ENCODE data around the gene SLC34A3. TPM values are rescaled to one million over a fixed set of nuclear protein-coding genes. Genes with fewer than 3 reads are reported as not detected.

The SLC34A3 gene
- total RNA-seq, 4 donors from 2014 or later = 0.33 TPM; not detected in 3

GRCh38 chr9:137263506-137263905, 32.8 kb downstream of the SLC34A3 start:
- H3K4me1 ChIP-seq = no peaks in the 10 kb centered on the region
- TF ChIP-seq, protein P1, sequence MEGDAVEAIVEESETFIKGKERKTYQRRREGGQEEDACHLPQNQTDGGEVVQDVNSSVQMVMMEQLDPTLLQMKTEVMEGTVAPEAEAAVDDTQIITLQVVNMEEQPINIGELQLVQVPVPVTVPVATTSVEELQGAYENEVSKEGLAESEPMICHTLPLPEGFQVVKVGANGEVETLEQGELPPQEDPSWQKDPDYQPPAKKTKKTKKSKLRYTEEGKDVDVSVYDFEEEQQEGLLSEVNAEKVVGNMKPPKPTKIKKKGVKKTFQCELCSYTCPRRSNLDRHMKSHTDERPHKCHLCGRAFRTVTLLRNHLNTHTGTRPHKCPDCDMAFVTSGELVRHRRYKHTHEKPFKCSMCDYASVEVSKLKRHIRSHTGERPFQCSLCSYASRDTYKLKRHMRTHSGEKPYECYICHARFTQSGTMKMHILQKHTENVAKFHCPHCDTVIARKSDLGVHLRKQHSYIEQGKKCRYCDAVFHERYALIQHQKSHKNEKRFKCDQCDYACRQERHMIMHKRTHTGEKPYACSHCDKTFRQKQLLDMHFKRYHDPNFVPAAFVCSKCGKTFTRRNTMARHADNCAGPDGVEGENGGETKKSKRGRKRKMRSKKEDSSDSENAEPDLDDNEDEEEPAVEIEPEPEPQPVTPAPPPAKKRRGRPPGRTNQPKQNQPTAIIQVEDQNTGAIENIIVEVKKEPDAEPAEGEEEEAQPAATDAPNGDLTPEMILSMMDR (IDR thresholded peaks at IDR 0.05) = no peak
- TF ChIP-seq POLR2A (IDR thresholded peaks at IDR 0.05) = no peak
- H3K4me3 ChIP-seq (replicated peaks in 1 of 3) = no peak overlapping the region
- H3K9me3 ChIP-seq = no peaks in the 10 kb centered on the region
- peaks cover 20 to 37% of the 10 kb centered on the region in 2 donors for H3K36me3 ChIP-seq
- no peaks in the 10 kb centered on the region for H3K27me3 ChIP-seq
- DNase-seq = no peak
- intact Hi-C loops (cut with DNase I) = no loop called here
- 91 to 95% methylated on average over 8 to 10 of the region's 10 CpGs for whole genome bisulfite sequencing, 2 donors
- no peak overlapping the region for H3K27ac ChIP-seq

DNA sequence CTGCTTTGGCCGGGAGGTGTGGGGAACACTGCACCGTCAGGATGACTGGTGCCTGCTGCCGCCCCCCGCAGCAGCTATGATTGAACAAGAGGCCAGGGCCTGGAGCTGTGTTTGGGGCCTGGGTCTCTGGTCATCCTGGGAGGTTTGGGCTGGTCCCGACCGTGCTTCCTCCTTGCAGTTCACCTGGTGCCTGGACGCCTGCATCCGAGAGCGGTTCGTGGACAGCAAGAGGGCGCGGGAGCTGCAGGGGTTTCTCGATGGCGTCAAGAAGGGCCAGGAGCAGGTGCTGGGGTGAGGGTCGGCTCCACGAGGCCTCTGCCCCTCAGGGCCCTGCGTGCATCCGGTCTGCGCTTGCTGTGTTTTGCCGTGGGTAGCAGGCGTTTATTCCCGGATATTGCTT, 33.4 kb downstream of the SLC34A3 start:
- no peak for DNase-seq

DNA sequence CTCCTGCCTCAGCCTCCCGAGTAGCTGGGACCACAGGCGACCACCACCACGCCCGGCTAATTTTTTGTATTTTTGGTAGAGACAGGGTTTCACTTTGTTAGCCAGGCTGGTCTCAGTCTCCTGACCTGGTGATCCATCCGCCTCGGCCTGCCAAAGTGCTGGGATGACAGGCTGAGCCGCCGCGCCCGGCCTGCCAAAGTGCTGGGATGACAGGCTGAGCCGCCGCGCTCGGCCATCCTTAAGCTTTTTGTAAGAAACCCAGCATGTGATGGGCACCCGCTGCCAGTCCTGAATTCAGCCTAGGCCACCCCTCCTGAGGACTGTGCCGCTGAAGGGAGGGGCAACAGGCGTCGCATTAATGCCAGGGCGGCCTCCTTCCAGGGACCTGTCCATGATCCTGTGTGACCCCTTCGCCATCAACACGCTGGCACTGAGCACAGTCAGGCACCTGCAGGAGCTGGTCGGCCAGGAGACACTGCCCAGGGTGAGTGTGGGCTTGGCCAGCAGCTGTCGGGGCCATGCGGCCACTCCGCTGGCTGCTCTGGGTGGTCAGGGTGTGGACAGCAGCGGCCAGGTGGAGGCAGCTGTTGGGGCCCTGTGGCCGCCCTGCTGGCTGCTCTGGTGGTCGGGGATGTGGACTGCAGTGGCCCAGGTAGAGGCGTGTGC, 34.9 kb downstream of the SLC34A3 start:
- no peaks in the 10 kb centered on the region for H3K9me3 ChIP-seq
- TF ChIP-seq, protein P1 (IDR thresholded peaks at IDR 0.05) = no peak
- no peak for TF ChIP-seq POLR2A (IDR thresholded peaks at IDR 0.05)
- peaks cover 20 to 34% of the 10 kb centered on the region in 2 donors for H3K36me3 ChIP-seq
- 87 to 93% methylated on average over 17 to 23 of the region's 29 CpGs for WGBS, 2 donors
- H3K4me1 ChIP-seq = peaks cover 0 to 5% of the 10 kb centered on the region in 2 donors
- DNase-seq = no peak
- intact Hi-C loops (cut with DNase I) = no loop called here
- H3K4me3 ChIP-seq (replicated peaks in 1 of 3) = no peak overlapping the region
- no peak overlapping the region for H3K27ac ChIP-seq
- H3K27me3 ChIP-seq = no peaks in the 10 kb centered on the region

More for the DNA sequence above, 33.4 kb downstream of the SLC34A3 start:
- Histone ChIP-seq H3K4me1 (peaks cover 0 to 5% of the 10 kb centered on the region in 2 donors), H3K36me3 (peaks cover 20 to 34% of the 10 kb centered on the region in 2 donors), H3K4me3 (replicated peaks in 1 of 3) (no peak overlapping the region), H3K27me3 (no peaks in the 10 kb centered on the region), H3K9me3 (no peaks in the 10 kb centered on the region), H3K27ac (no peak overlapping the region)
- WGBS, 2 donors = 93 to 95% methylated on average over 19 to 22 of the region's 22 CpGs
- TF ChIP-seq, protein P1 (IDR thresholded peaks at IDR 0.05) = no peak
- no peak for TF ChIP-seq POLR2A (IDR thresholded peaks at IDR 0.05)
- intact Hi-C loops (cut with DNase I) = no loop called here

GRCh38 chr9:137266162-137266527, 35.4 kb downstream of the SLC34A3 start:
- Histone ChIP-seq H3K4me1 (peaks cover 0 to 5% of the 10 kb centered on the region in 2 donors), H3K4me3 (replicated peaks in 1 of 3) (no peak overlapping the region), H3K27ac (no peak overlapping the region), H3K36me3 (peaks cover 20 to 34% of the 10 kb centered on the region in 2 donors), H3K9me3 (no peaks in the 10 kb centered on the region), H3K27me3 (no peaks in the 10 kb centered on the region)
- intact Hi-C loops (cut with DNase I) = no loop called here
- TF ChIP-seq, protein P1 (IDR thresholded peaks at IDR 0.05) = no peak
- TF ChIP-seq POLR2A (IDR thresholded peaks at IDR 0.05) = no peak
- WGBS, 2 donors = 84 to 86% methylated on average over 7 to 13 of the region's 15 CpGs
- no peak for DNase-seq

GRCh38 chr9:137266585-137267453, 36.1 kb downstream of the SLC34A3 start:
- no peaks in the 10 kb centered on the region for H3K27me3 ChIP-seq
- H3K36me3 ChIP-seq = peaks cover 20 to 34% of the 10 kb centered on the region in 2 donors
- 90 to 96% methylated on average over 24 to 33 of the region's 34 CpGs for WGBS, 2 donors
- H3K9me3 ChIP-seq = no peaks in the 10 kb centered on the region
- peaks cover 0 to 5% of the 10 kb centered on the region in 2 donors for H3K4me1 ChIP-seq
- TF ChIP-seq POLR2A (IDR thresholded peaks at IDR 0.05) = no peak
- TF ChIP-seq, protein P1 (IDR thresholded peaks at IDR 0.05) = no peak
- no peak overlapping the region for H3K4me3 ChIP-seq (replicated peaks in 1 of 3)
- DNase-seq = no peak
- intact Hi-C loops (cut with DNase I) = no loop called here
- no peak overlapping the region for H3K27ac ChIP-seq

Measured in thyroid gland (tissue), 4 donors.